ENCODE data around the gene GPR55.
"Not testable (repeated sequence)": the region's sequence is repeated elsewhere in the genome, so short reads cannot be mapped to it uniquely, and the experiment has no call there.

The GPR55 gene

DNA sequence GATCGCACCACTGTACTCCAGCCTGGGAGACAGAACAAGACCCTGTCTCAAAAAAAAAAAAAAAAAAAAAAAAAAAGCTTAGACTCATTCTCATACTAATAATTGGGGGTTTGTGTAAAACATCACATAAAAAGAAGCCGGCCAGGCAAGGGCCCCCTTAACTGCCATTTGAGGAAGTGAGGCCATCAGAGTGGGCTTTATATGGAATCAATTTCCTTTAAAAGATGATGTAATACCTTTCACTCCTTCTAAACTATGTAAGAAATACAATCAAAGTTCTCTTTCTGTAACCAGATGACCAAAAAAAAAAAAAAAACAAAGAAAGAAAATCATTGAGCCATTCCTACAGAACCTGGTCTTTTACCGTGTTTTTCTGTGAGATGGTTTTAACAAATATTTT lies 13.1 kb upstream of the GPR55 start:
- Histone ChIP-seq H3K9me3 (ENCODE audit: low read length) (peaks cover 6% of the 10 kb centered on the region; the same call in 1 of the 2 replicates), H4K20me1 (ENCODE audit: insufficient read depth, low read length) (no peaks in the 10 kb centered on the region), H3K4me1 (ENCODE audit: insufficient read depth, low read length, severe bottlenecking) (no peaks in the 10 kb centered on the region), H3K79me2 (ENCODE audit: insufficient read depth, low read length) (no peaks in the 10 kb centered on the region), H3F3A (ENCODE audit: insufficient read depth, low read length) (no peaks in the 10 kb centered on the region), H3K27me3 (ENCODE audit: insufficient read depth, low read length) (peaks cover 6% of the 10 kb centered on the region; the same call in 1 of the 2 replicates), H3K36me3 (ENCODE audit: insufficient read depth, low read length) (no peaks in the 10 kb centered on the region; the same call in 1 of the 2 replicates), H3K4me3 (ENCODE audit: low read depth, low read length, poor library complexity, severe bottlenecking) (no peak overlapping the region), H3K4me2 (ENCODE audit: low read length) (no peak overlapping the region), H2AFZ (ENCODE audit: low read length) (no peak overlapping the region), H3K9ac (ENCODE audit: low read length) (no peak overlapping the region), H3K9me2 (ENCODE audit: low read depth, low read length) (no peaks in the 10 kb centered on the region), H3K27ac (ENCODE audit: low read depth, low read length, poor library complexity, severe bottlenecking) (no peak overlapping the region)
- TF ChIP-seq EZH2 (IDR thresholded peaks at IDR 0.05; ENCODE audit: borderline replicate concordance, low read length) (no peak), CTCF (IDR thresholded peaks at IDR 0.05; ENCODE audit: low read length) (no peak)

GRCh38 chr2:230937362-230937761 lies 12.3 kb upstream of the GPR55 start:
- H3K4me3 ChIP-seq (ENCODE audit: low read depth, low read length, poor library complexity, severe bottlenecking) = no peak overlapping the region
- H4K20me1 ChIP-seq (ENCODE audit: insufficient read depth, low read length) = no peaks in the 10 kb centered on the region
- H3F3A ChIP-seq (ENCODE audit: insufficient read depth, low read length) = no peaks in the 10 kb centered on the region
- H3K27me3 ChIP-seq (ENCODE audit: insufficient read depth, low read length) = peaks cover 6% of the 10 kb centered on the region; the same call in 1 of the 2 replicates
- H3K9me3 ChIP-seq (ENCODE audit: low read length) = peaks cover 6% of the 10 kb centered on the region; the same call in 1 of the 2 replicates
- no peak for TF ChIP-seq EZH2 (IDR thresholded peaks at IDR 0.05; ENCODE audit: borderline replicate concordance, low read length)
- TF ChIP-seq CTCF (IDR thresholded peaks at IDR 0.05; ENCODE audit: low read length) = no peak
- no peaks in the 10 kb centered on the region for H3K9me2 ChIP-seq (ENCODE audit: low read depth, low read length)
- H3K9ac ChIP-seq (ENCODE audit: low read length) = no peak overlapping the region
- no peak overlapping the region for H2AFZ ChIP-seq (ENCODE audit: low read length)
- H3K79me2 ChIP-seq (ENCODE audit: insufficient read depth, low read length) = no peaks in the 10 kb centered on the region
- H3K4me1 ChIP-seq (ENCODE audit: insufficient read depth, low read length, severe bottlenecking) = no peaks in the 10 kb centered on the region
- H3K27ac ChIP-seq (ENCODE audit: low read depth, low read length, poor library complexity, severe bottlenecking) = no peak overlapping the region
- H3K4me2 ChIP-seq (ENCODE audit: low read length) = no peak overlapping the region
- no peaks in the 10 kb centered on the region; the same call in 1 of the 2 replicates for H3K36me3 ChIP-seq (ENCODE audit: insufficient read depth, low read length)

GRCh38 chr2:230936243-230936642 lies 11.2 kb upstream of the GPR55 start:
- H3K9me3 ChIP-seq (ENCODE audit: low read length); H3K27me3 ChIP-seq (ENCODE audit: insufficient read depth, low read length); H2AFZ ChIP-seq (ENCODE audit: low read length); H4K20me1 ChIP-seq (ENCODE audit: insufficient read depth, low read length); H3K27ac ChIP-seq (ENCODE audit: low read depth, low read length, poor library complexity, severe bottlenecking); H3K36me3 ChIP-seq (ENCODE audit: insufficient read depth, low read length); H3K79me2 ChIP-seq (ENCODE audit: insufficient read depth, low read length); H3K4me2 ChIP-seq (ENCODE audit: low read length); H3K9me2 ChIP-seq (ENCODE audit: low read depth, low read length); H3K4me3 ChIP-seq (ENCODE audit: low read depth, low read length, poor library complexity, severe bottlenecking); H3F3A ChIP-seq (ENCODE audit: insufficient read depth, low read length); H3K4me1 ChIP-seq (ENCODE audit: insufficient read depth, low read length, severe bottlenecking); H3K9ac ChIP-seq (ENCODE audit: low read length): not testable (repeated sequence)

DNA sequence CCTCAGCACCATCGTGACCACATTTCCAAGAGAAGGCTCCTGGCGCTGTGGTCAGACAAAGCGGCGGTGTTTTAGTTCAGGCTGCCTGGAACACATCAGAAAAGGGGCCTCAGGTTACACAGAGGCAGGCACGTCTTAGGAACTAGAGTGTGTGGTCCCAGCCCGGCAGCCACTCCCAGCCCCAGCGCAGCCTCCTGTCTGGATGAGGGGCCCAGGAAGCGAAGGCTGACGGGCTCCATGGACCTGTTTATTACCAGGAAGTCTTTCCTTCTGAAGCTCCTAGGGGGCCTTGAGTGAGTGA lies 10.0 kb upstream of the GPR55 start:
- no peaks in the 10 kb centered on the region; the same call in 1 of the 2 replicates for H3K36me3 ChIP-seq (ENCODE audit: insufficient read depth, low read length)
- H3K4me3 ChIP-seq (ENCODE audit: low read depth, low read length, poor library complexity, severe bottlenecking) = no peak overlapping the region
- no peak overlapping the region for H2AFZ ChIP-seq (ENCODE audit: low read length)
- H3K4me1 ChIP-seq (ENCODE audit: insufficient read depth, low read length, severe bottlenecking) = no peaks in the 10 kb centered on the region
- H3K9me3 ChIP-seq (ENCODE audit: low read length) = peaks cover 6% of the 10 kb centered on the region; the same call in 1 of the 2 replicates
- H4K20me1 ChIP-seq (ENCODE audit: insufficient read depth, low read length) = no peaks in the 10 kb centered on the region
- no peak overlapping the region for H3K4me2 ChIP-seq (ENCODE audit: low read length)
- no peaks in the 10 kb centered on the region for H3K9me2 ChIP-seq (ENCODE audit: low read depth, low read length)
- H3K27ac ChIP-seq (ENCODE audit: low read depth, low read length, poor library complexity, severe bottlenecking) = no peak overlapping the region
- TF ChIP-seq EZH2 (IDR thresholded peaks at IDR 0.05; ENCODE audit: borderline replicate concordance, low read length) (no peak), CTCF (IDR thresholded peaks at IDR 0.05; ENCODE audit: low read length) (no peak)
- no peak overlapping the region for H3K9ac ChIP-seq (ENCODE audit: low read length)
- H3F3A ChIP-seq (ENCODE audit: insufficient read depth, low read length) = no peaks in the 10 kb centered on the region
- H3K79me2 ChIP-seq (ENCODE audit: insufficient read depth, low read length) = no peaks in the 10 kb centered on the region
- no peaks in the 10 kb centered on the region; the same call in 1 of the 2 replicates for H3K27me3 ChIP-seq (ENCODE audit: insufficient read depth, low read length)
